GM21423 (cell line): ENCODE measurements around the gene BMPR1A.
A peak's percentile ranks its signal among the peaks of the same experiment; 100 is the strongest.
"Not testable (repeated sequence)": the region's sequence is repeated elsewhere in the genome, so short reads cannot be mapped to it uniquely, and the experiment has no call there.

Experiments used
- ATAC-seq: cut with Tn5 transposase; IDR thresholded peaks from one replicate; pipeline ENCODE4 v1.9.1; 2021; ENCODE audit warnings: mild to moderate bottlenecking, moderate library complexity; ENCODE audit not compliant: unreplicated experiment

BMPR1A gene

GRCh38 chr10:86729677-86730076, 26.7 kb upstream of the BMPR1A start:
- ATAC-seq: no peak

- ATAC-seq: no peak
Measured at GRCh38 chr10:86730227-86730626, 26.2 kb upstream of the BMPR1A start.

- no peak for ATAC-seq
Measured at GRCh38 chr10:86732771-86733170, 23.6 kb upstream of the BMPR1A start.

- no peak for ATAC-seq
Measured at GRCh38 chr10:86733260-86733671, 23.2 kb upstream of the BMPR1A start.

- ATAC-seq: no peak
Measured at GRCh38 chr10:86734207-86734988, 22.0 kb upstream of the BMPR1A start.

GRCh38 chr10:86735278-86735677, 21.1 kb upstream of the BMPR1A start:
- not testable (repeated sequence) for ATAC-seq

GRCh38 chr10:86742230-86742629, 14.2 kb upstream of the BMPR1A start:
- no peak for ATAC-seq

- no peak for ATAC-seq
Measured at GRCh38 chr10:86744067-86744725, 12.2 kb upstream of the BMPR1A start.

- ATAC-seq: no peak
Measured at GRCh38 chr10:86747796-86748581, 8.4 kb upstream of the BMPR1A start.

GRCh38 chr10:86749854-86750253, 6.6 kb upstream of the BMPR1A start:
- ATAC-seq: no peak

GRCh38 chr10:86751477-86751876, 4.9 kb upstream of the BMPR1A start:
- ATAC-seq: no peak

GRCh38 chr10:86752311-86752710, 4.1 kb upstream of the BMPR1A start:
- no peak for ATAC-seq

GRCh38 chr10:86753051-86753450, 3.4 kb upstream of the BMPR1A start:
- no peak for ATAC-seq

- ATAC-seq: no peak
Measured at GRCh38 chr10:86753638-86754434, 2.6 kb upstream of the BMPR1A start.

GRCh38 chr10:86755454-86755739, 1.0 kb upstream of the BMPR1A start:
- peak; percentile 1 for ATAC-seq

- peak; percentile 76 for ATAC-seq
Measured at GRCh38 chr10:86755740-86756510, 494 bp upstream of the BMPR1A start.

GRCh38 chr10:86757113-86757972, 924 bp downstream of the BMPR1A start:
- no peak for ATAC-seq

- ATAC-seq: no peak
Measured at GRCh38 chr10:86758189-86759072, 2.0 kb downstream of the BMPR1A start.
